Endothelial cell of umbilical vein (primary cell): ENCODE measurements around the gene ZNF786. TPM values are rescaled to one million over a fixed set of nuclear protein-coding genes. Genes with fewer than 3 reads are reported as not detected.

Experiments
- BruUV-seq: library from RNA; stranded (reverse); fragments of 400-500 nt; replicated peaks from 2 replicates; lab custom pipeline; 2021; lab: Mats Ljungman, UMichigan
- CTCF ChIA-PET: fragments of 300-600, 350-600 bp; sonication (Branson Sonifier 250); formaldehyde crosslinking; loops from one replicate; lab custom pipeline; 2021; ENCODE audit warnings: antibody characterized with exemption, inconsistent platforms; lab: Charles Lee
- POLR2A ChIA-PET: fragments of 300-600, 350-600 bp; sonication (Branson Sonifier 250); formaldehyde crosslinking; loops from one replicate; lab custom pipeline; 2021; ENCODE audit warnings: antibody characterized with exemption, inconsistent platforms; lab: Charles Lee
- DNase-seq: peaks from one replicate; pipeline ENCODE4 v3.0.0-alpha.2; 2011; ENCODE audit warnings: low read depth, low spot score
- FAIRE-seq: peaks from 2 replicates; lab custom pipeline; 2011; peaks lifted over from hg19 to GRCh38; lab: Jason Lieb, UNC
- H2AFZ ChIP-seq: 2 replicates; pipeline ENCODE4 v1.6.0; 2012; ENCODE audit warnings: low read depth, low read length, control low read depth, inconsistent platforms
- H3K27ac ChIP-seq: 2 replicates; pipeline ENCODE4 v1.5.1; 2011; ENCODE audit warnings: low read depth, mild to moderate bottlenecking, control low read depth, low read length, moderate library complexity; ENCODE audit not compliant: insufficient read depth
- H3K27me3 ChIP-seq, 2 experiments: 2 replicates each; pipeline versions ENCODE4 v1.6.0 to v1.6.1; 2011; ENCODE audit warnings: low read length in 2 of 2, mixed read lengths in 1 of 2; ENCODE audit not compliant: control insufficient read depth in 2 of 2, insufficient read depth in 2 of 2
- H3K36me3 ChIP-seq, 2 experiments: 2 replicates in 1 of 2; 3 replicates in 1 of 2; pipeline ENCODE4 v1.5.1; 2011; ENCODE audit warnings: low read length in 2 of 2, mild to moderate bottlenecking in 1 of 2, moderate library complexity in 1 of 2; ENCODE audit not compliant: control insufficient read depth in 2 of 2, insufficient read depth in 2 of 2; ENCODE audit errors: extremely low read depth in 1 of 2
- H3K4me1 ChIP-seq: 3 replicates; pipeline ENCODE4 v1.5.1; 2011; ENCODE audit warnings: mild to moderate bottlenecking, low read length; ENCODE audit not compliant: control insufficient read depth, insufficient read depth; ENCODE audit errors: extremely low read depth
- H3K4me2 ChIP-seq: 2 replicates; pipeline ENCODE4 v1.6.1; 2011; ENCODE audit warnings: low read length, control low read depth, mixed read lengths; ENCODE audit not compliant: insufficient read depth
- H3K4me3 ChIP-seq, 3 experiments: fragments of 200-600 bp in 1 of 3; sonication (generic), shearing (Covaris generic) in 1 of 3; replicated peaks in 1 of 3; 2 replicates each; pipeline ENCODE4 v1.5.1; 2011 to 2016; ENCODE audit warnings: control low read depth in 3 of 3, low read length in 3 of 3, mild to moderate bottlenecking in 2 of 3, inconsistent platforms in 1 of 3, low read depth in 1 of 3, moderate library complexity in 1 of 3; ENCODE audit not compliant: insufficient read depth in 1 of 3
- H3K79me2 ChIP-seq: 2 replicates; pipeline ENCODE4 v1.6.0; 2012; ENCODE audit warnings: low read length, inconsistent platforms; ENCODE audit not compliant: control insufficient read depth, insufficient read depth
- H3K9ac ChIP-seq: replicated peaks from 2 replicates; pipeline ENCODE3; 2011; ENCODE audit warnings: low read length, control low read depth; ENCODE audit not compliant: insufficient read depth; ENCODE audit errors: extremely low read depth
- H3K9me1 ChIP-seq: replicated peaks from 3 replicates; pipeline ENCODE4 v1.6.0; 2011; ENCODE audit warnings: mild to moderate bottlenecking, low read length; ENCODE audit not compliant: control insufficient read depth, insufficient read depth; ENCODE audit errors: extremely low read depth
- H3K9me3 ChIP-seq: replicated peaks from 2 replicates; pipeline ENCODE4 v1.5.1; 2012; ENCODE audit warnings: low read length, inconsistent platforms; ENCODE audit not compliant: control insufficient read depth, insufficient read depth
- H4K20me1 ChIP-seq: replicated peaks from 2 replicates; pipeline ENCODE3; 2011; ENCODE audit warnings: mild to moderate bottlenecking, low read length; ENCODE audit not compliant: control insufficient read depth, insufficient read depth; ENCODE audit errors: extremely low read depth
- CTCF ChIP-seq, 2 donors: IDR thresholded peaks; 1 replicate in 1 of 2; 2 replicates in 1 of 2; pipeline ENCODE4 v1.5.1; 2011; ENCODE audit warnings: low read length in 2 of 2, mild to moderate bottlenecking in 2 of 2, moderate library complexity in 2 of 2, control low read depth in 1 of 2, inconsistent platforms in 1 of 2, low read depth in 1 of 2; ENCODE audit not compliant: insufficient read depth in 1 of 2; ENCODE audit errors: extremely low read depth in 1 of 2
- EZH2 ChIP-seq: IDR thresholded peaks from 2 replicates; pipeline ENCODE4 v1.6.1; 2012; ENCODE audit warnings: borderline replicate concordance, low read depth, mild to moderate bottlenecking, moderate library complexity, low read length, inconsistent platforms; ENCODE audit not compliant: severe bottlenecking
- FOS ChIP-seq: IDR thresholded peaks from 2 replicates; pipeline ENCODE4 v1.6.1; 2011; ENCODE audit warnings: mild to moderate bottlenecking, low read length, moderate library complexity, borderline replicate concordance; ENCODE audit not compliant: insufficient read depth
- JUN ChIP-seq: IDR thresholded peaks from 2 replicates; pipeline ENCODE4 v1.6.1; 2011; ENCODE audit warnings: borderline replicate concordance, low read depth; ENCODE audit not compliant: insufficient read length, insufficient read depth
- MYC ChIP-seq: IDR thresholded peaks from one replicate; pipeline ENCODE4 v1.6.1; 2011; ENCODE audit warnings: mild to moderate bottlenecking, low read depth, low read length
- POLR2A ChIP-seq: IDR thresholded peaks from 2 replicates; pipeline ENCODE4 v1.6.1; 2012; ENCODE audit warnings: low read depth, mild to moderate bottlenecking, control low read depth, low read length
- POLR2AphosphoS5 ChIP-seq: IDR thresholded peaks from 2 replicates; pipeline ENCODE4 v1.6.1; 2012; ENCODE audit warnings: low read depth, mild to moderate bottlenecking, control low read depth, low read length, moderate library complexity; ENCODE audit not compliant: insufficient read depth
- dilution Hi-C: fragments of 300-500 bp; cut with MboI; formaldehyde crosslinking; loops from one replicate; pipeline ENCODE4 v1.15.0; 2019; ENCODE audit warnings: low sequenced_read_pairs; ENCODE audit not compliant: extremely low pct_ligation_motif_present
- intact Hi-C: fragments of 100-400 bp; cut with micrococcal nuclease; formaldehyde crosslinking; loops from one replicate; pipeline ENCODE4 v1.10.0; 2022
- polyA plus RNA-seq, 4 experiments: library from polyadenylated mRNA; depleted of rRNA in 3 of 4; stranded (reverse) in 3 of 4; unstranded in 1 of 4; fragments of >200 nt; gene quantifications; 2 replicates each; pipeline versions ENCODE4 v1.2.1 to v1.2.3, GENCODE V29; 2011 to 2012; ENCODE audit warnings: missing spikeins in 1 of 4
- total RNA-seq: library from RNA; stranded (reverse); gene quantifications from 2 replicates; pipeline ENCODE4 v1.2.3, GENCODE V29; 2021

ZNF786 gene
- total and polyA plus RNA-seq, 2 donors (not counting 3 experiments of a cell fraction or from before 2014, with no cell fraction given), result 2.8 to 5.9 TPM

GRCh38 chr7:149050941-149051340 lies 39.6 kb downstream of the ZNF786 start:
- Histone ChIP-seq H4K20me1 (no peaks in the 10 kb centered on the region), H3K9me1 (no peaks in the 10 kb centered on the region), H3K9ac (no peak overlapping the region), H3K4me1 (no peaks in the 10 kb centered on the region), H3K27me3 (peaks cover 0 to 1% of the 10 kb centered on the region in 2 experiments), H2AFZ (no peak overlapping the region), H3K79me2 (no peaks in the 10 kb centered on the region), H3K9me3 (no peaks in the 10 kb centered on the region), H3K4me3 (no peak overlapping the region), H3K27ac (no peak overlapping the region), H3K36me3 (no peaks in the 10 kb centered on the region), H3K4me2 (no peak overlapping the region)
- POLR2A ChIA-PET, result no interaction called here
- DNase-seq (no peak), FAIRE-seq (no peak)
- CTCF ChIA-PET, result interaction anchor here (1.2 kb wide), 1 partner anchor 15 kb away, joined by 3 read pairs; no protein-coding TSS in a partner anchor
- dilution Hi-C loops, result no loop called here
- TF ChIP-seq FOS (no peak), EZH2 (no peak), POLR2AphosphoS5 (no peak), POLR2A (no peak), JUN (no peak), CTCF (IDR thresholded peaks at IDR 0.05; ENCODE audit: extremely low read depth in 1 of 2, insufficient read depth in 1 of 2, low read depth in 1 of 2, low read length in 2 of 2) (no peak), MYC (no peak)
- intact Hi-C loops, result no loop called here
- no TSS peak for BruUV-seq
